HG03457 (cell line): ENCODE data around the gene SUPT5H.

Experiments used
- ATAC-seq: cut with Tn5 transposase; IDR thresholded peaks from one replicate; pipeline ENCODE4 v1.9.1; 2021; ENCODE audit warnings: moderate number of reproducible peaks; ENCODE audit not compliant: unreplicated experiment

The SUPT5H gene

GRCh38 chr19:39518975-39519374, 73.6 kb downstream of the SUPT5H start:
- ATAC-seq = no peak

GRCh38 chr19:39520541-39521484, 75.4 kb downstream of the SUPT5H start:
- ATAC-seq = no peak

- ATAC-seq = no peak
Observed at GRCh38 chr19:39524495-39524894, 79.1 kb downstream of the SUPT5H start.

GRCh38 chr19:39525205-39525604, 79.8 kb downstream of the SUPT5H start:
- no peak for ATAC-seq
